NCI-H748 (cell line): ENCODE measurements around the gene CFAP53.
"Not testable (repeated sequence)": the region's sequence is repeated elsewhere in the genome, so short reads cannot be mapped to it uniquely, and the experiment has no call there.

Experiments
- DNase-seq: peaks from one replicate; lab custom pipeline; 2025; ENCODE audit not compliant: unreplicated experiment; lab: John Stamatoyannopoulos, UW

Gene CFAP53

DNA sequence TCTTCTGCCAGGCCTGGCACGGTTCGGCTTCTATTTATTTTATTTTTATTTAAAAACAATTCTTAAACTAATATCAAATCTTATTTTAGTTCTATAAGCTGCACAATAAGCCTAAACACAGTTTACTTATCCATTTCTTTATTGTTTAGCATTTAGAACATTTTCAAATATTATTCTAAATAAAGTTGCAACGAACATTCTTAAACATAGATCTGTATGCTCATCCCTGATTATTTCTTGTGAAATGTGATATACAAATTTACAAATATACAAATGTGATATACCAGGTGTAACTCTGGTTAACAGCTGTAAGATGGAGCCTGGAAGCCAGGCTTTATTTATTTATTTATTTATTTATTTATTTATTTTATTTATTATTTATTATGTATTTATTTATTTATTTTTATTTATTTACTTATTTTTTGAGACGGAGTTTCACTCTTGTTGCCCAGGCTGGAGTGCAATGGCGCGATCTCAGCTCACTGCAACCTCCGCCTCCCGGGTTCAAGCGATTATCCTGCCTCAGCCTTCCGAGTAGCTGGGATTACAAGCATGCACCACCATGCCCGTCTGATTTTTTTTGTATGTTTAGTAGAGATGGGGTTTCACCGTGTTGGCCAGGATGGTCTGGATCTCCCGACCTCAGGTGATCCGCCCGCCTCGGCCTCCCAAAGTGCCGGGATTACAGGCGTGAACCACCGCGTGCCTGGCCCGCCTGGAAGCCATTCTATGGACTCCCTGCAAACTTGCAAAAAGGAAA lies 22.2 kb upstream of the CFAP53 start:
- DNase-seq: not testable (repeated sequence)

DNA sequence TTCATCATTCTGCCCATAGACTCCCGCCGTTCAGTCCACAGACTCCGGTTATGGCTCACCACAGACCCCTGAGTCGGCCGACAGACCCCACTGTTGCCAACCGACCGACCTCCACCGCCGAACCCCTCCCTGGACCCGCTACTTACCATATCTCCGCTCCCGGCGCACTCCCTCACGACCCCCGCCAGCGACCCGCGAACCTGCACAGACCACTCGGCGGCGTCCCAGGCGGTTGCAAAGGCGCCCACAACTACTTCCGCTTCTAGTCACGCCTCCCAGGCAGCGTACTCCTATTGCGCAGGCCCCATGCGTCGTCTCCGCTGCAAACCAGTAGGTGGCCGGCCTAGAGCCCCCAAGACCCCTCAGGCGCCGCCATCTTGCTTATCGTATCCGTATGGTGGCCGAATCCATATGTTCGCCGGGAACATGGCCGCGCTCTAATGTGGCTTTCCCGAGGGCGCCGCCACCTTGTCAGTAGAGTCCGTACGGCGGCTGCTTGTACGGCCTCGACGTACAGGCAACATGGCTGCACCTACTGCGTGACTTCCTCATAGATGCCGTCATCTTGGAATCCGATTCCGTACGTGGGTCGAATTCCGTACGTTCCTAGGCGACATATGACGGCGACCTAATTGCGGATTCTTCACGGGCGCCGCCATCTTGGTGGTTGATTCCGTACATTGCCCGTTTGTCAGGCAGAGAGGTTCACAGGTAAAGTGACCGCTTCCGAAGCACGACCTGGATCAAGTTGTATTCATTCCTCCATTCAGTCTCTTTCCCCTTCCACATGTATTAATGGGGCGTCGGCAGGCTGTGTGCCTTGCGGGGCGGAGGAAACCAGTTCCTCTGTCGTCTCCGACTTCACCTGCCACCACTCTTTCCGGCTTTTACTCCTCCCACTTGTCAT lies 21.4 kb upstream of the CFAP53 start, which contains the start of gene CXXC1:
TSS of gene CXXC1 (minus strand) at position 252 of the 907 bp plus-strand sequence. CDS start at position 149, 103 bp downstream.
- DNase-seq: peak; percentile 100

DNA sequence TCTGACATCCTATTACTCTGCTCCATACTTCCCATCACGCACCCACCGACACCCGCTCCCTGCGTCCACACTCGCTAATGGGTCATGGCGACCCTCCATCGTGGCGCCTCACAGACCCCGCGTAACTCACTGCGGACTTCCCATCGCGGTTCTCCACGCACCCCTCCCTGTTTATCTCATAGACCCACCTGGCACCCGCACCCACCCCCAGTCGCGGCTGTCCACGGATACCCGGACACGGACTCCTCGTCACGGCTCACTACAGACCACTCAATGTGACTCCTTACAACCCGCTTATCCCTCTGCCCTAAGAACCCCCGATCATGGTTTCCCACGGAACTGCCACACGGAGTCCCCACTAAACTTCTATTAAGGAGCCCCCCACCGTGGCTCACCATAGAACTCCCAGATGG lies 20.7 kb upstream of the CFAP53 start:
- DNase-seq: peak; percentile 57

DNA sequence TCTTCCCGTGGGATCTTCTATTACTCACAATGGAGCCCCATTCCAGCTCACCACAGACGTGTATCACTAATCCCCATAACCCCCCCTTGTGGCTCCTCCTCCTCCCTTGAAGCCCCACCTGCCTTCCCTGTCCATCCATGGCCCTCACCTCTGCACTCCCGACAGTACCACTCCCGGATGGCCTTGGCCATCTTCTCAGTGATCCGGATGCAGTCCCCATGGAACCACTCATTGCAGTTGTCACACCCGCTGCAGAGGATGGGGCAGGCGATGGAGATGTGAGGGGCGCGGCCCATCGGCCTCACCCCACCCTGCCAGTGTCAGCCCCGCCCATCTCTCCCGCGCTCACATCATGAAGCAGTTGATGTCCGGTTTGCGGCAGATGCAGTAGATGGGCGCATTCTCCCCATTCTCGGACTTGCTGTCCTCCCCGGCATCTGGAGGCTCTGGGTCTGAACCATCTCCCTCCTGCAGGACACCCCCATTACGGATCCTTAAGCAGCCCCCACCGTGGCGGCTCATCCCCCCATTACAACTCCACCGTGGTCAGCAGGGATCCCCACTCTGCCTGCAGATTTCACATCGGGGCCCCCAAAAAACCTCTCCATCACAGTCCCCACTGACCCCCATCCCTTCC lies 20.2 kb upstream of the CFAP53 start:
- peak; percentile 78 for DNase-seq

DNA sequence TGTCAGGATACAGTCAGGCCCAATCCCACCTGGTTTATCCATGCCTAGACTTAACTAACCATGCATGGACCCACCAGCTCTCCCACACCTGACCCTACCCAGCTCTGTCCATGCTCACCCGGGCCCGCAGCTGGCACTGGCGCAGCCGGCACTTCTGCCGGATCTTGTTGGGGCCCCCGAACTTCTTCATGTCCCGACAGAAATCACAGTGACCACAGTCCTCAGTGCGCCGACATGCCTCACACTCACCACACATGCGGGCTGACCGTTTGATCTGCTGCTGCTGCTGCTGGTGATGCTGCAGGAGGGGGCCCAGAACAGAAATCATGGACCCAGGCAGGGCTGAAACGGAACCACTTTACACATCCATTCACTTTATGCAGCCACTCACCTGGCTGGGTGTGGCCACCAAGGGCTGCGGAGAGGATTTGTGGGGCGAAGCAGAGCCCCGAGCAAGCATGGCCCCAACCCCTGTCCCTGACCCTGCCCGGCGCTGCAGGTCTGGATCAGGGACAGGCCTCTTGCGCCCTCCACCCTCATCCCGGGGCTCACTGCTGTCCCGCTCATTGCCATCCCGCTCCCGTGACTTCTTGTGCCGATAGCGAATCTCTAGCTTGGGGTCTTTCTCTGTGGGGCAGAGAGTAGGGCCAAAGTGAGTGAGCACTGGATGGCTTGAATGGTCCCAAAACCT lies 19.5 kb upstream of the CFAP53 start:
- DNase-seq: no peak

DNA sequence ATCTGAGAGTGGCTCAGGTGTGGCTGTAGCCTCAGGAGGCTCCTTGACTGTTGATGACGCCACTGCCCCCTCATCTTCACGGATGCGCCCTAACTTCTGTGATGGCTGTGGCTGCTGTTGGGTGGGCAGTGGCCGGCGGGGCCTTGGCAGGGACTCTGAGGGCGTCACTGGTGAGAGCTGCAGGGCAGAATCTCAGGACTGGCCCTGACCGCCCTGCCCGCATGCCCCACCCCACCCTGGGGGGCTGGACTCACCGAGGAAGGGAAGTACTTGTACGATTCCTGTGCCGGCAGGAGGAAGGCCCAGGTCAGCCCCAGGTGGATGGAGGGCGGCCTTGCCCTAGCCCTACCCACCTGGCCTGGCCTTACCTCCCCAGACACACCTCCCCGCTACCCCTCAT lies 18.8 kb upstream of the CFAP53 start:
- DNase-seq: no peak

DNA sequence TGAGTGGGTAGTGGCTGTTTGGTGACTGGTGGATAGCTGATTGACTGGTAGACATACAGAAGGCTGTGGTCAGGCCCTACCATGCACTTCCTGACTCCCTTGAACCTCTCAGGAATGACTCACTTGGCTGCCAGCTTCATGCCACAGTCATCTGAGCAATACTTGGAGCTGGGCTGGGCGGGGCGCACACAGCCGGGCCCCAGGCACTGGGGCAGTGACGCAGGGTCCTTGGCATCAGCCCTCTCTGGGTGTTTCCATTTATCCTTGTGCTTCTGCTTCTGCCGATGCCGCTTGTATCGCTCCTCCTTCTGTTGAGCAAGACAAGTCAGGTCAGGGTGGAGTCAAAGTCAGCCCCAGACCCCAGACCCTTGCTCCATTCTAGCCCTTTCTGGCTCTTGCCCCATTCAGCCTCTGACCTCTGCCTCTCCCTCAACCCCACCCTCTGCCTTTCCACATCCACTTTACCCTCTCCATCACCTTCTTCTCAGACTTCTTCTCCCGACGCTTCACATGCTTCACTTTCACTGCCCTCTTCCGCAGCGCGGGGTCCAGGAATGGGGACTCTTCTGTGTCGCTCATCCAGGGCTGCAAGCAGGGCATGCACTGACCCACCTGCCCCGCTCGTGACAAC lies 18.1 kb upstream of the CFAP53 start:
- DNase-seq: no peak

DNA sequence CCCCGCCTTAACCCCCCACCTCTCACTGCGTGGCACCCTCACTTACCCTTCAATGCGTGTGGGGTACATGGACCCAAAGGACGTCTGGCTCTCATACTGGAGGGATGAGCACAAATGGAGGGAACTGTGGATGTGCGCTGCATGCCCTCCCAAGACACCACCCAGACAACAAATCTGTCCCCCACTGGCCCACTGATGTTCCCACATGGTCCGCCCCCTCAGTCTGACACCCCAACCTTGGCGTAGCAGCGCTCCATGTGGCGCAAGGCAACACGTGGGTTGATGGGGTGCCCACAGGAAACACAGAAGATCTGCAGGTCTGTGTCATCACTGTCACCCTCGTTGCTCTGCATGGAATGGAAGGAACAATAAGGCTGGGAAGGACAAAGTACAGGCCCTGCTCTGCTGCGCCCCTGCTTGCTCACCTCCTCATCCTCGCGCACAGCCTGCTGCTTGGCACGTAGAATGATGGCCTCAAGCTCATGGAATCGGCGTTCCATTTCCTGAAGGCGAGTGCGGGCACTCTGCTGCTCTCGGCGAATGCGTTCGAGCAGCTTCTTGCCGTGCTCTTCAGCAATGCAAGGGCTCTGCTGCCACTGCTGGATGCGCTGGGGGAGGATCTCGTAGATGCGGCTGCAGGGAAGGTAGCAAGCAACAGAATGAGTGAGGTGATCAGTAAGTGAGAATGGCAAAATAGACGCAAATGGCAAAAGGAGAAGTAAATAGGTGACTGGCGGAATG lies 17.3 kb upstream of the CFAP53 start:
- DNase-seq: no peak

DNA sequence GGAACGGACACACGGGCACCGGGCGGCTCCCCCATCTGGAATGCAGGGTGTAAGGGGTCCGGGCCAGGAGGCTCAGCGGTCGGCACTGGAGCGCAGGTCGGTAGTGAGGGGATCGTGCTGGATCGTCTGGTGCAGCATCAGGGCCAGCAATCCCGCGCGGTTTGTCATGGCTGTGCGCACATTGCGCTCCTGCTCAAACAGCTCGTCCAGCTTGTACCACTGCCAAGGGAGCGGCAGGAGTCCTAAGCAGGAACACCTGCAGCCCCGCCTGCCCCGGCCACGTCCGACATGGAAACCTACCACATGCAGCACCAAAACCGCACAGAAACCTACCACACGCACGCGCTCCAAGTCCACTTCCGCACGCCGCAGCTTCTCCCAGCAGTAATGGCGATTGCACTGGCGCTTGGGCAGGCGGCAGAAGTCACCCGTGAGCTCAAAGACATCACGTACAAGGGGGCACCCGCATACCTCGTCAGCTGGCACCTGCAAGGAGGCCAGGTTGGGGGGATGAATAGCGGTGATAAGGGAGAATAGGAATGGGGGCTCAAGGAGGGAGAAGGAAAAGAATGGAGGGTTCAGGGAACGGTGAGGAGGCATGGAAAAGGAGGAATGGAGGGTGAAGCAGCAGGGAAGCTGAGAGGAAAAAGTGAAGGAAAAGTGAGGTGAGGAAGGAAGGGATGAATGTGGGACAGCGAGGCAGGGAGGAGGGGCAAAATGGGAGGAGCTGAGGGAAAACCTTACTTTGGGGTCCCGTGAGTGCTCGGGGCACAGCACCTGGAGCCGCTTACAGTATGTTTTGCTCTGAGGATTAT lies 16.4 kb upstream of the CFAP53 start:
- DNase-seq: no peak

DNA sequence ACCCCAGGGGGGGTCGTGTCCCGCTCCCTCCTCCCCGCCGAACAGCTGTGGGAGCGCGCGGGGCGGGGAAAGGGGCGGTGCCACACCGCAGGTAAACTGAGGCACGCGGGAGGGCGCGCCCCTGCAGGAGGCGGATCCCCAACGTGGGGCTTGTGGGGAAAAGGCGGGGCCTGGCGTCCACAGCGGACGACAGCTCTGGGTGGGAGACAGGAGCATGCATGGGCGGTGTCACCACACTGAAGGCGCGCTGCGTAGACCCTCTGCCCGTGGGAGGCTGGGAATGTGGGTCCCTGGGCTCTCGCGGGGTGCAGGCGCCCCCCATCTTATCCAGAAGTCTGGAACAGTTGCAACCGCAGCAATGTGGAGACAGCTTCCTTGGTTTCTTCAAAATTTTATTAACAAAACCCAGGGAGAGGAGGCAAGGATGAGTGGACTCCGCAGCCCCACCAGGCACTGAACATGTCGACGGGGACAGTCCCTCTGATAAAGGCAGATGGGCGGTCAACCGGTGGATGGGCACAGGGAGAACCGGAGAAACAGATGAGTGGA lies 15.8 kb upstream of the CFAP53 start:
- DNase-seq: no peak

DNA sequence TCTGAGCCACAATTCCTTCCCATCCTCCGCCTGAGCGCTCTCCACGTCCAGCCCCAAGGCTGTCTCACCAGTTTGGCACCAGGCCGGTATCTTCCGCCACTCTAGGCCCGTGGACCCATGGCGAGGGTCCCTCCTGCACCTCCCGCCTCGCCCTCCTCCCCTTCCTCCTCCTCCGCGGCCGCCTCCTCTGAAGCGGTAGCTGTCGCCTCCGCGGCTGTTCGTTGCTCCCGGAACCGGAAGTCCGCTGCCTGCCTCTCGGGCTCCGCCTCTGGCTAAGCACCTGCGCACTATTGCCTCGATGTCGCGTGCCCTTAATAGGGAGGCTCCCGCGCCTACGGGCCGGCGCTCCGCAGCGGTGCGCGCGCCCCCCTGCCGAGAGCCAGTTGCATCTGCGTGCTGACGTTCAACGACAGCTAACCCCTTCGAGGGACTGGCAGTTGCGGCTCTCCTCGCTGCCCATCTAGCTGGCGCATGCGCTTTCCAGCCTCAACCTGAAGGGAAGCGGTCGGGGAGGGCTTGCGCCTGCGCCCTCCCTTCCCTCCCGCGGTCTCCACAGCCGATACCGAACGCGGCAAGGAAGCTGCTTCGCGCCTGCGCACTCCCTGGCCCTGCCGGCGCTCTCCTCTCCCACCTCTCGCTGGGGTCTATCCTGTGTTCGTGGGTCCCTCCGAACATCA lies 15.1 kb upstream of the CFAP53 start, which contains the start of gene MBD1:
TSS of gene MBD1 (minus strand) at position 229 of the 677 bp plus-strand sequence. CDS start 1,531 bp downstream, outside the sequence.
- DNase-seq: peak; percentile 100

DNA sequence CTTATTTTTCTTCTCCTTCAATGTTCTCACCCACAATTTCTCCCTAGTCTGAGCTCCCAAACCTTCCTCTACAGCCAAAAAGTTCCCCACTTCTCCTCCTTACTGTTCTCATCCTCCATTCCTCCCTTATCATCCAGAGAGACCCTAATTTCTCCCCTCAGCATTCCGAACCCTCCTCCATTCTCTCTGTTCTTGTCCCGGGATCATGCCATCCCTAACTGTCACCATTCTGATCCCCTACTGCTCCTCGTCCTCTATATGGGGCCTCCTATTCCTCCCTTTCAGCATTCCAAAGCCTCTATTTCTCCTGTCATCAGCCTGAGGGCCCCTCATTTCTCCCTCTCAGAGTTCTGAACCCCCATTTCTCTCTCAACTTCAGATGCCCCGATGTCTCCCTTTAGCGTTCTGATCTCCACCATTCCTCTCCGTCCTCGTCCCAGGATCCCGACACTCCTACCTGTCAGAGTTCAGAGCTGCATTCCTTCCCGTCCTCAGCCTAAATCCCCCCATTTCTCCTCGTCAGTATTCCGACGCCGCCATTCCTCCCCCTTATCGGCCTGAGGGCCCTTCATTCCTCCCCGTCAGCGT lies 14.5 kb upstream of the CFAP53 start:
- DNase-seq: no peak

DNA sequence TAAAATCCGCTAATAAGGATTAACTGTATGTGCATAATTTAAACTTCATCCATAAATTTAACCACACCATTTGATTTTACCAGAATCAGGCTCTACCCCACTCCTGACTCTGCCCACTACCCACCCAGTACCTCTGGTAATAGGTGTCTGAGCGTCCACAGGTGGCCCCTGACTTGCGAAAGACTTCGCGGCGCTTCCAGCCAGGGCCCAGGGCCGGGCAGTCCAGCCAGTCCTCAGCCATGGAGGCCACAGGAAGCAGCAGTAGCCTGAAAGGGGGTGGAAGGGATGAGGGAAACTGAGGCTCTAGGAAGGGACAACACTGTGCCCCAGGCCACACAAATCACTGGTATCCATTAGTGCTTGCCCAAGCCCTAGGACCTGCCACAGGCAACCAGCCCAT lies 13.5 kb upstream of the CFAP53 start:
- DNase-seq: no peak

DNA sequence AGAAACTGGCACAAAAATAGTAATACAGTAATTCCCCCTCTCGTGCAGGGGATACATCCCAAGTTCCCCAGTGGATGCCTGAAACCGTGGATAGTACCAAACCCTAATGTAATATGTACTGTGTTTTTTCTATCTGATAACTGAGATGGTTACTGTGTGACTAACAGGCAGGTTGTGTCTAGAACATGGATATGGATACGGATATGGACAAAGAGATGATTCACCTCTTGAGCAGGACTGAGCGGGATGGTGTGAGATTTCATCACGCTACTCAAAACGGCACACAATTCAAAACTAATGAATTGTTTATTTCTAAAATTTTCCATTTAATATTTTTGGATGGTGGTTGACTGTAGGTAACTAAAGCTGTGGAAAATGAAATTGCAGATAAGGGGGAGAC lies 11.6 kb upstream of the CFAP53 start:
- no peak for DNase-seq

DNA sequence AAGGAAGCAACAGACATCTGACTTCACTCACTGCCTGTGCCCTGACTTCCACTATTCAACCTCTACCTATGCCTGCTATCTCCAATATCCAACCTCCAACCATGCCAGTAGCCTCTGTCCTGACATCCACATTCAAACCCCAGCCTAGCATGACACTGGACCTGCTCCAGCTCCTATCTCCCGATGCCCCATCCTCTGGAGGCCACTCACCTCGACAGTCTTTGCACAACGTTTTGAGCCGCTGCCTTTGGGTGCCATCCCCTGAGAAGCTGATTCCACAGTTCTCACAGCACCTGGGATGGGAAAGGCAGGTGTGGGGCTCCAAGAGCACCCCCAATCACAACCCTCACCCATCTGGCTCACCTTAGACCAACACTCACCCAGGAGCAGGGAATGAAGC lies 10.2 kb upstream of the CFAP53 start:
- no peak for DNase-seq

DNA sequence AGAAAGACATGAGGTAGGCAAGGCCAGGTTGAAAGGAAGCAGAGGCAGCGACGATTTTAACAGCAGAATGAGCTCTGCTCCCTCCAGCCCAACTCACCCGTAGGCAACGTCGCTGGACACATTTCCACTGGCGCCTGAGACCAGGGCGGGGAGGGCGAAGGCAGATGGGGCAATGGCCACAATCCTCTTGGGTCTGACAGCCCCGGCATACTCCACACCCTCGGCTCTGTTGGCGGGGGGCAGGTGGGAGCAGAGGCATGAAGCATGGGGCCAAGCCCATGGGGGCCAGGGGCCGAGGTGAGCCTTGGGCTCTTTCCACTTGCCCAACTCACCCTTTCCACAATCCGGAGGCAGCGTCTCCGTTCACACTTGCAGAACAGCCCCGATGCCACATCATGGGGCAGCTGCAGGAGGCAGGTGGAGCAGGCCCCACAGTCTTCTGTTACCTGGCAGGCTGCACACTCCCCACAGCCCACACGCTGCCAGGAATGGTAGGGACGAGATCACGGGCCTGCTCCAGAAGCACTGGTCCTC lies 9.3 kb upstream of the CFAP53 start:
- DNase-seq: no peak

DNA sequence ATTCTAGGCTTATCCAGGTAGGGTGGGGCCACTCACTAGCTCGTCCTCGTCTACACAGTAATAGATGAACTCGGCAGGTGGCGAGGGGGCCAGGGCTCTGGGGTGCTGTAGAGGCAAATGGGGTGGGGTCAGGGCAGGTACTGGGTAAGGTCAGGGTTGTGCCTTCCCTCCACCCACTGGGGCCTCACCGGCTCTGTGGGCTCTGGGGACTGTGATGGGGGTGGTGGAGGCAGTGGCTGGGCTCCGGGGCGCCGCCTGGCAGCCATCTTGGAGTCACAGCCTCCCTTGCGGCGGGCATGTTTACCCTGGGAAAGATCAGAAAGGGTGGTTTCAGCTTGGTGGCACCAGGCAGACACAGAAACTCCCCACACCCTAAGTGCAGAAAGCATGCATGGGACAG lies 8.6 kb upstream of the CFAP53 start:
- no peak for DNase-seq
